Neural cell (in vitro differentiated cells): ENCODE data around the gene POPDC2. TPM values are rescaled to one million over a fixed set of nuclear protein-coding genes. Genes with fewer than 3 reads are reported as not detected.

ENCODE experiments used
- H2AFZ ChIP-seq: fragments of 200-600, 300-800 bp; sonication (generic), shearing (Covaris generic); 2 replicates; pipeline ENCODE4 v1.6.0; 2014; ENCODE audit warnings: low read depth, mild to moderate bottlenecking, antibody characterized with exemption, low read length, moderate library complexity
- H3F3A ChIP-seq: fragments of 200-600 bp; shearing (Covaris generic); 2 replicates; pipeline ENCODE4 v1.6.1; 2016; ENCODE audit warnings: mild to moderate bottlenecking, moderate library complexity, mixed read lengths, antibody characterized with exemption, low read length; ENCODE audit not compliant: insufficient read depth, poor library complexity, severe bottlenecking
- H3K27ac ChIP-seq: fragments of 200-600, 300-800 bp; sonication (generic), shearing (Covaris generic); 2 replicates; pipeline ENCODE4 v1.5.1; 2014; ENCODE audit warnings: mild to moderate bottlenecking, low read length, moderate library complexity
- H3K27me3 ChIP-seq: fragments of 300-800, 200-600 bp; sonication (generic), shearing (Covaris generic); 2 replicates; pipeline ENCODE4 v1.6.0; 2014; ENCODE audit warnings: mild to moderate bottlenecking, low read depth, low read length, moderate library complexity; ENCODE audit not compliant: insufficient read depth
- H3K36me3 ChIP-seq: fragments of 300-800, 200-600 bp; sonication (generic), shearing (Covaris generic); 2 replicates; pipeline ENCODE4 v1.5.1; 2014; ENCODE audit warnings: mild to moderate bottlenecking, antibody characterized with exemption, low read length, moderate library complexity; ENCODE audit not compliant: insufficient read depth
- H3K4me2 ChIP-seq: fragments of 300-800, 200-600 bp; sonication (generic), shearing (Covaris generic); 2 replicates; pipeline ENCODE4 v1.6.0; 2014; ENCODE audit warnings: mild to moderate bottlenecking, low read length
- H3K4me3 ChIP-seq: fragments of 300-800, 200-600 bp; sonication (generic), shearing (Covaris generic); 2 replicates; pipeline ENCODE4 v1.5.1; 2014; ENCODE audit warnings: mild to moderate bottlenecking, low read length, moderate library complexity
- H3K79me2 ChIP-seq: fragments of 200-600 bp; shearing (Covaris generic); replicated peaks from 2 replicates; pipeline ENCODE4 v1.6.0; 2014; ENCODE audit warnings: mild to moderate bottlenecking, low read length, moderate library complexity; ENCODE audit not compliant: insufficient read depth
- H3K9ac ChIP-seq: fragments of 300-800, 200-600 bp; sonication (generic), shearing (Covaris generic); 2 replicates; pipeline ENCODE4 v1.6.1; 2016; ENCODE audit warnings: mild to moderate bottlenecking, low read length, mixed read lengths
- H3K9me2 ChIP-seq: fragments of 200-600 bp; shearing (Covaris generic); 2 replicates; pipeline ENCODE4 v1.6.1; 2016; ENCODE audit warnings: mild to moderate bottlenecking, low read length, mixed read lengths; ENCODE audit not compliant: insufficient read depth
- H3K9me3 ChIP-seq: fragments of 200-600, 300-800 bp; sonication (generic), shearing (Covaris generic); 2 replicates; pipeline ENCODE4 v1.6.1; 2016; ENCODE audit warnings: mild to moderate bottlenecking, mixed run types, low read length, moderate library complexity, mixed read lengths
- H4K20me1 ChIP-seq: fragments of 200-600 bp; shearing (Covaris generic); 2 replicates; pipeline ENCODE4 v1.6.1; 2016; ENCODE audit warnings: mild to moderate bottlenecking, mixed run types; ENCODE audit not compliant: insufficient read depth
- EP300 ChIP-seq: fragments of 450-650 bp; conservative IDR thresholded peaks from 2 replicates; pipeline ENCODE4 v1.6.1; 2014; ENCODE audit warnings: antibody characterized with exemption, mild to moderate bottlenecking, moderate library complexity; ENCODE audit not compliant: poor library complexity, severe bottlenecking
- EZH2 ChIP-seq: fragments of 200-600, 300-800 bp; shearing (Covaris generic), sonication (generic); IDR thresholded peaks from 2 replicates; pipeline ENCODE4 v1.6.1; 2014; ENCODE audit warnings: antibody characterized with exemption, low read length, borderline replicate concordance, mild to moderate bottlenecking; ENCODE audit not compliant: insufficient read depth, poor library complexity, severe bottlenecking
- MXI1 ChIP-seq: fragments of 450-650 bp; conservative IDR thresholded peaks from 2 replicates; pipeline ENCODE4 v1.6.1; 2014; ENCODE audit warnings: antibody characterized with exemption, mild to moderate bottlenecking; ENCODE audit not compliant: poor library complexity, severe bottlenecking
- POLR2AphosphoS5 ChIP-seq: IDR thresholded peaks from 2 replicates; pipeline ENCODE4 v1.6.1; 2012
- RAD21 ChIP-seq: fragments of 450-650 bp; conservative IDR thresholded peaks from 2 replicates; pipeline ENCODE4 v1.6.1; 2014; ENCODE audit warnings: antibody characterized with exemption, mild to moderate bottlenecking, moderate library complexity
- SMC3 ChIP-seq: fragments of 450-650 bp; conservative IDR thresholded peaks from 2 replicates; pipeline ENCODE4 v1.6.1; 2014; ENCODE audit warnings: antibody characterized with exemption, mild to moderate bottlenecking, moderate library complexity; ENCODE audit not compliant: poor library complexity
- TAF1 ChIP-seq: IDR thresholded peaks from 2 replicates; pipeline ENCODE4 v1.6.1; 2012; ENCODE audit warnings: low read depth
- polyA plus RNA-seq: library from polyadenylated mRNA; depleted of rRNA; stranded (reverse); fragments of >200 nt; gene quantifications from 2 replicates; pipeline ENCODE4 v1.2.3, GENCODE V29; 2014
- TF ChIP-seq, protein P1 (sequence below): IDR thresholded peaks from 2 replicates; pipeline ENCODE4 v1.6.1; 2012; ENCODE audit warnings: borderline replicate concordance
- TF ChIP-seq, protein P2 (sequence below): fragments of 450-650 bp; IDR thresholded peaks from 2 replicates; pipeline ENCODE4 v1.5.1; 2014; ENCODE audit warnings: antibody characterized with exemption, mild to moderate bottlenecking, moderate library complexity; ENCODE audit not compliant: poor library complexity, severe bottlenecking

The POPDC2 gene
- polyA plus RNA-seq, 1 donor from 2014 or later, result 3.4 TPM

DNA sequence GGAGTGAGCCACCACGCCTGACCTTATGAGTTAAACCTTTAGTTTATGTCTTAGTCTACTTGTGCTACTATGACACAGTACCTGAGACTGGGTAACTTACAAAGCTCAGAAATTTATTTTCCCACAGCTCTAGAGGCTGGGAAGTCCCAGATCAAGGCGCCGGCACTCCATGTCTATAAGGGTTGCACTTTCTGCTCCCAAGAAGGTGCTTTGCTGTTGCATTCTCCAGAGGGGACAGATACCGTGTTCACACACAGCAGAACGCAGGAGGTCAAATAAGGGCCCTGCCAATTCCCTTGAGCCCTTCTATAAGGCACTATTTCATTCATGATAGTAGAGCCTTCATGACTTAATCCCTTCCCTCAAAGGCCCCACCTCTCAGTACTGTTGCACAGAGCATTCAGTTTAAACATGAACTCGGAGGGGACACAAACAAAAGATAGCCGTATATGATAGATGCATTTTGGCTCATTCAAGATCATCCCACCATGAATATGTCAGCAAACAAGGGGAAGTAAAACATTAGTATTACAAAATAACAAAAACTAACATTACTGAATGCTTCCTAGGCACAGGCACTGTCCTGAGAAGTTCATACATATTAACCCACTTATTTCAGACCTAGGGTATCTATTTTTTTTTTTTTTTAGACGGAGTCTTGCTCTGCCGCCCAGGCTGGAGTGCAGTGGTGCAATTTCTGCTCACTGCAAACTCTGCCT is 36.2 kb downstream of the POPDC2 start:
- Histone ChIP-seq H3K36me3 (no peaks in the 10 kb centered on the region), H3K9me3 (no peaks in the 10 kb centered on the region), H3K27ac (no peak overlapping the region), H3K9me2 (no peaks in the 10 kb centered on the region), H3K4me2 (no peak overlapping the region), H3F3A (no peaks in the 10 kb centered on the region), H3K9ac (no peak overlapping the region), H4K20me1 (no peaks in the 10 kb centered on the region), H2AFZ (no peak overlapping the region), H3K4me3 (no peak overlapping the region), H3K27me3 (no peaks in the 10 kb centered on the region), H3K79me2 (no peaks in the 10 kb centered on the region)
- TF ChIP-seq MXI1 (no peak), SMC3 (no peak), RAD21 (no peak), POLR2AphosphoS5 (no peak)
- TF ChIP-seq, protein P1, sequence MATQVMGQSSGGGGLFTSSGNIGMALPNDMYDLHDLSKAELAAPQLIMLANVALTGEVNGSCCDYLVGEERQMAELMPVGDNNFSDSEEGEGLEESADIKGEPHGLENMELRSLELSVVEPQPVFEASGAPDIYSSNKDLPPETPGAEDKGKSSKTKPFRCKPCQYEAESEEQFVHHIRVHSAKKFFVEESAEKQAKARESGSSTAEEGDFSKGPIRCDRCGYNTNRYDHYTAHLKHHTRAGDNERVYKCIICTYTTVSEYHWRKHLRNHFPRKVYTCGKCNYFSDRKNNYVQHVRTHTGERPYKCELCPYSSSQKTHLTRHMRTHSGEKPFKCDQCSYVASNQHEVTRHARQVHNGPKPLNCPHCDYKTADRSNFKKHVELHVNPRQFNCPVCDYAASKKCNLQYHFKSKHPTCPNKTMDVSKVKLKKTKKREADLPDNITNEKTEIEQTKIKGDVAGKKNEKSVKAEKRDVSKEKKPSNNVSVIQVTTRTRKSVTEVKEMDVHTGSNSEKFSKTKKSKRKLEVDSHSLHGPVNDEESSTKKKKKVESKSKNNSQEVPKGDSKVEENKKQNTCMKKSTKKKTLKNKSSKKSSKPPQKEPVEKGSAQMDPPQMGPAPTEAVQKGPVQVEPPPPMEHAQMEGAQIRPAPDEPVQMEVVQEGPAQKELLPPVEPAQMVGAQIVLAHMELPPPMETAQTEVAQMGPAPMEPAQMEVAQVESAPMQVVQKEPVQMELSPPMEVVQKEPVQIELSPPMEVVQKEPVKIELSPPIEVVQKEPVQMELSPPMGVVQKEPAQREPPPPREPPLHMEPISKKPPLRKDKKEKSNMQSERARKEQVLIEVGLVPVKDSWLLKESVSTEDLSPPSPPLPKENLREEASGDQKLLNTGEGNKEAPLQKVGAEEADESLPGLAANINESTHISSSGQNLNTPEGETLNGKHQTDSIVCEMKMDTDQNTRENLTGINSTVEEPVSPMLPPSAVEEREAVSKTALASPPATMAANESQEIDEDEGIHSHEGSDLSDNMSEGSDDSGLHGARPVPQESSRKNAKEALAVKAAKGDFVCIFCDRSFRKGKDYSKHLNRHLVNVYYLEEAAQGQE, result no peak

DNA sequence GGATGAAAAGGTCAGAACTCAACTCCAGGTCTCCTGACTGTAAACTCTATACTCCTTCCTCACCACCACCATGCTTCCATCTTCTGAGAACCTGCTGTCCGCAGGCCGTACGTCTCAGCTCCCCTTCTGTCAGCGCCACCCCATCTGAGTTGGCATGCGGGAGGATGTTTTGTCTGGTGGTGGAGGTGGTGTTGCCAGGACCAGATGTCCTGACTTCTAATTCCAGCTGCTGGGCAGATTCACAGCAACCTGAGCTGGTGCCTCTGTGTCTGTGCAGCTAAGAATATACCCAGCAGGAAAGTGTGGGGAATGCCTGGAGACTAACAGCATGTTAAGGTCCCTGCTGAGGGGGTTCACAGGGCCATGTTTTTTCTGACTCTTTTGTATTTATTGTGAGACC is 39.5 kb downstream of the POPDC2 start:
- Histone ChIP-seq H3K27me3 (no peaks in the 10 kb centered on the region), H3K79me2 (no peaks in the 10 kb centered on the region), H3K36me3 (no peaks in the 10 kb centered on the region), H2AFZ (no peak overlapping the region), H3K9me2 (no peaks in the 10 kb centered on the region), H3K9me3 (no peaks in the 10 kb centered on the region), H3K4me3 (no peak overlapping the region), H4K20me1 (no peaks in the 10 kb centered on the region), H3K27ac (no peak overlapping the region), H3K9ac (no peak overlapping the region), H3F3A (no peaks in the 10 kb centered on the region), H3K4me2 (no peak overlapping the region)
- no peak for TF ChIP-seq RAD21
- no peak for TF ChIP-seq MXI1
- TF ChIP-seq, protein P2, sequence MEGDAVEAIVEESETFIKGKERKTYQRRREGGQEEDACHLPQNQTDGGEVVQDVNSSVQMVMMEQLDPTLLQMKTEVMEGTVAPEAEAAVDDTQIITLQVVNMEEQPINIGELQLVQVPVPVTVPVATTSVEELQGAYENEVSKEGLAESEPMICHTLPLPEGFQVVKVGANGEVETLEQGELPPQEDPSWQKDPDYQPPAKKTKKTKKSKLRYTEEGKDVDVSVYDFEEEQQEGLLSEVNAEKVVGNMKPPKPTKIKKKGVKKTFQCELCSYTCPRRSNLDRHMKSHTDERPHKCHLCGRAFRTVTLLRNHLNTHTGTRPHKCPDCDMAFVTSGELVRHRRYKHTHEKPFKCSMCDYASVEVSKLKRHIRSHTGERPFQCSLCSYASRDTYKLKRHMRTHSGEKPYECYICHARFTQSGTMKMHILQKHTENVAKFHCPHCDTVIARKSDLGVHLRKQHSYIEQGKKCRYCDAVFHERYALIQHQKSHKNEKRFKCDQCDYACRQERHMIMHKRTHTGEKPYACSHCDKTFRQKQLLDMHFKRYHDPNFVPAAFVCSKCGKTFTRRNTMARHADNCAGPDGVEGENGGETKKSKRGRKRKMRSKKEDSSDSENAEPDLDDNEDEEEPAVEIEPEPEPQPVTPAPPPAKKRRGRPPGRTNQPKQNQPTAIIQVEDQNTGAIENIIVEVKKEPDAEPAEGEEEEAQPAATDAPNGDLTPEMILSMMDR, result no peak
- TF ChIP-seq TAF1, result no peak
- TF ChIP-seq POLR2AphosphoS5, result no peak
- no peak for TF ChIP-seq EP300
- no peak for TF ChIP-seq EZH2
- TF ChIP-seq, protein P1, result no peak
- no peak for TF ChIP-seq SMC3
